B cell (primary cell): ENCODE data around the gene CRYGN. TPM values are rescaled to one million over a fixed set of nuclear protein-coding genes. Genes with fewer than 3 reads are reported as not detected.

Experiments used
- ATAC-seq: fragments of 200-7000 bp; cut with Tn5 transposase; one replicate; pipeline ENCODE4 v1.10.0; 2021; ENCODE audit warnings: low read depth, mild to moderate bottlenecking, moderate number of reproducible peaks, moderate library complexity
- CTCF ChIA-PET: fragments of 350-600 bp; sonication (Branson Sonifier 250); formaldehyde crosslinking; loops from one replicate; lab custom pipeline; 2021; ENCODE audit warnings: antibody characterized with exemption, inconsistent platforms; lab: Charles Lee
- POLR2A ChIA-PET: fragments of 350-600 bp; sonication (Branson Sonifier 250); formaldehyde crosslinking; loops from one replicate; lab custom pipeline; 2021; ENCODE audit warnings: antibody characterized with exemption; lab: Charles Lee
- DNase-seq: peaks from one replicate; pipeline ENCODE4 v3.0.0; 2013
- H2AFZ ChIP-seq: 2 replicates; pipeline ENCODE4 v1.6.1; 2012; ENCODE audit warnings: mild to moderate bottlenecking, low read depth, low read length; ENCODE audit not compliant: insufficient read depth, poor library complexity, severe bottlenecking
- H3K27ac ChIP-seq, 2 donors: 1 replicate in 1 of 2; 2 replicates in 1 of 2; pipeline ENCODE4 v1.5.1; 2012 to 2013; ENCODE audit warnings: low read length in 2 of 2, mild to moderate bottlenecking in 2 of 2, moderate library complexity in 1 of 2
- H3K27me3 ChIP-seq, 4 experiments: fragments of 200-600 bp in 1 of 4; sonication (generic) in 1 of 4; replicated peaks in 1 of 4; 1 replicate in 2 of 4; 2 replicates in 2 of 4; pipeline versions ENCODE4 v1.6.1 to v1.7.0; 2013 to 2016; ENCODE audit warnings: low read length in 3 of 4, mild to moderate bottlenecking in 2 of 4, mixed read lengths in 1 of 4, moderate library complexity in 1 of 4; ENCODE audit not compliant: insufficient read depth in 4 of 4, control insufficient read depth in 3 of 4; ENCODE audit errors: control extremely low read depth in 1 of 4
- H3K36me3 ChIP-seq, 2 experiments: replicated peaks in 1 of 2; 1 replicate in 1 of 2; 2 replicates in 1 of 2; pipeline versions ENCODE4 v1.6.1 to v1.7.1; 2013; ENCODE audit warnings: low read length in 1 of 2; ENCODE audit not compliant: insufficient read depth in 2 of 2, control insufficient read depth in 1 of 2; ENCODE audit errors: control extremely low read depth in 1 of 2, extremely low read depth in 1 of 2
- H3K4me1 ChIP-seq, 2 donors: fragments of 200-600 bp in 1 of 2; sonication (generic) in 1 of 2; 1 replicate in 1 of 2; 2 replicates in 1 of 2; pipeline versions ENCODE4 v1.5.1 to v1.6.1; 2013 to 2017; ENCODE audit warnings: low read length in 2 of 2; ENCODE audit not compliant: control insufficient read depth in 2 of 2, insufficient read depth in 2 of 2
- H3K4me2 ChIP-seq: replicated peaks from 2 replicates; pipeline ENCODE3; 2012; ENCODE audit warnings: mild to moderate bottlenecking, low read depth, low read length; ENCODE audit not compliant: poor library complexity, severe bottlenecking
- H3K4me3 ChIP-seq, 5 experiments: fragments of 200-600 bp in 1 of 5; sonication (generic) in 1 of 5; 1 replicate in 3 of 5; 2 replicates in 2 of 5; pipeline versions ENCODE4 v1.5.1 to v1.7.0; 2011 to 2016; ENCODE audit warnings: low read length in 4 of 5, mild to moderate bottlenecking in 4 of 5, low read depth in 2 of 5, control low read depth in 1 of 5, moderate library complexity in 1 of 5; ENCODE audit not compliant: insufficient read depth in 1 of 5; ENCODE audit errors: control extremely low read depth in 1 of 5, extremely low read depth in 1 of 5
- H3K79me2 ChIP-seq: fragments of 200-600 bp; sonication (generic); one replicate; pipeline ENCODE4 v1.6.0; 2016; ENCODE audit warnings: low read length; ENCODE audit not compliant: control insufficient read depth, insufficient read depth
- H3K9ac ChIP-seq: fragments of 200-600 bp; sonication (generic); 2 replicates; pipeline ENCODE4 v1.6.1; 2017; ENCODE audit warnings: mild to moderate bottlenecking, low read length, moderate library complexity
- H3K9me3 ChIP-seq, 3 donors: one replicate each; pipeline versions ENCODE4 v1.6.1 to v1.7.1; 2013; ENCODE audit warnings: low read length in 2 of 3; ENCODE audit not compliant: control insufficient read depth in 2 of 3, insufficient read depth in 1 of 3; ENCODE audit errors: control extremely low read depth in 1 of 3
- H4K20me1 ChIP-seq: 2 replicates; pipeline ENCODE4 v1.6.0; 2012; ENCODE audit warnings: mild to moderate bottlenecking, low read length; ENCODE audit not compliant: insufficient read depth, control insufficient read depth, poor library complexity, severe bottlenecking
- H3K27ac Mint-ChIP-seq: one replicate; pipeline ENCODE4 v1.8.0; 2021; ENCODE audit warnings: mixed read lengths
- H3K27me3 Mint-ChIP-seq: one replicate; pipeline ENCODE4 v1.8.0; 2021; ENCODE audit warnings: mixed read lengths
- H3K4me1 Mint-ChIP-seq: one replicate; pipeline ENCODE4 v1.8.0; 2021; ENCODE audit warnings: mixed read lengths
- H3K4me3 Mint-ChIP-seq: one replicate; pipeline ENCODE4 v1.8.0; 2021; ENCODE audit warnings: mixed read lengths
- H3K9me3 Mint-ChIP-seq: one replicate; pipeline ENCODE4 v1.8.0; 2022; ENCODE audit warnings: mixed read lengths; ENCODE audit not compliant: insufficient read depth
- CTCF ChIP-seq: fragments of 200-600 bp; IDR thresholded peaks from one replicate; pipeline ENCODE4 v1.8.0; 2022; ENCODE audit warnings: antibody characterized with exemption, mild to moderate bottlenecking
- EZH2 ChIP-seq: IDR thresholded peaks from 2 replicates; pipeline ENCODE4 v1.6.1; 2012; ENCODE audit warnings: borderline replicate concordance, low read depth, mild to moderate bottlenecking, moderate library complexity, low read length; ENCODE audit not compliant: insufficient read depth, poor library complexity, severe bottlenecking
- WGBS: methylation state at CpG from one replicate; pipeline ENCODE4 v1.1.5; 2013; ENCODE audit warnings: missing lambda C conversion rate; ENCODE audit not compliant: insufficient coverage; 5-methylcytosine and 5-hydroxymethylcytosine counted together
- intact Hi-C: fragments of 100-400 bp; cut with micrococcal nuclease; formaldehyde crosslinking; loops from one replicate; pipeline ENCODE4 v1.10.0; 2022
- polyA plus RNA-seq: library from polyadenylated mRNA; depleted of rRNA; stranded (reverse); fragments of >200 nt; gene quantifications from 2 replicates; pipeline ENCODE4 v1.2.3, GENCODE V29; 2012
- total RNA-seq, 2 donors: library from RNA; stranded (reverse); fragments of 120-200 nt in 1 of 2; gene quantifications; 1 replicate in 1 of 2; 2 replicates in 1 of 2; pipeline versions ENCODE4 v1.2.3 to v1.2.4, GENCODE V29; 2013 to 2022

CRYGN gene
- total and polyA plus RNA-seq, 2 donors (not counting 1 experiment from before 2014, with no cell fraction given): not detected

- CTCF ChIA-PET: interaction anchor here (1.3 to 2.3 kb wide), 3 partner anchors 12 to 68 kb away, joined by 3 to 10 read pairs (median 5); no protein-coding TSS in a partner anchor
- WGBS: 65% methylated on average over 31 of the region's 32 CpGs
Observed at GRCh38 chr7:151380199-151381097, 59.5 kb downstream of the CRYGN start.

More at GRCh38 chr7:151380199-151381097, 59.5 kb downstream of the CRYGN start:
- POLR2A ChIA-PET: interaction anchor here (0.5 to 0.6 kb wide), 3 partner anchors 20 to 82 kb away, joined by 3 to 7 read pairs (median 5); no protein-coding TSS in a partner anchor
- peak overlapping the region; percentile 92 for H3K27ac Mint-ChIP-seq
- Histone ChIP-seq H3K27ac (peak overlapping the region; percentile 80 to 82), H3K9me3 (peaks cover 0 to 14% (median 0%) of the 10 kb centered on the region in 3 donors), H3K4me3 (peak overlapping the region; percentile 9 to 83 (median 53)), H3K27me3 (peaks cover 0 to 12% (median 6%) of the 10 kb centered on the region in 4 experiments), H2AFZ (peak overlapping the region; percentile 62), H3K36me3 (peaks cover 0 to 30% of the 10 kb centered on the region in 2 experiments), H4K20me1 (no peaks in the 10 kb centered on the region), H3K9ac (peak overlapping the region; percentile 80), H3K4me2 (peak overlapping the region; percentile 100), H3K4me1 (peaks cover 18 to 23% of the 10 kb centered on the region in 2 donors), H3K79me2 (no peaks in the 10 kb centered on the region)
- H3K27me3 Mint-ChIP-seq: peaks cover 10% of the 10 kb centered on the region
- DNase-seq: no peak
- no peak for ATAC-seq
- peak overlapping the region; percentile 87 for H3K4me3 Mint-ChIP-seq
- TF ChIP-seq EZH2 (no peak), CTCF (no peak)
- no peaks in the 10 kb centered on the region for H3K9me3 Mint-ChIP-seq
- H3K4me1 Mint-ChIP-seq: peaks cover 23% of the 10 kb centered on the region
- intact Hi-C loops: loop anchor here (1.0 kb wide), 3 partner anchors 12 to 68 kb away; no protein-coding TSS in a partner anchor
